GM12872 (cell line): ENCODE results near the gene DRD3.

Experiments
- TF ChIP-seq, protein P1 (sequence below): IDR thresholded peaks from 3 replicates; pipeline ENCODE4 v1.5.1; 2011; ENCODE audit warnings: low read depth, mild to moderate bottlenecking, low read length, moderate library complexity; ENCODE audit not compliant: insufficient read depth

The DRD3 gene

DNA sequence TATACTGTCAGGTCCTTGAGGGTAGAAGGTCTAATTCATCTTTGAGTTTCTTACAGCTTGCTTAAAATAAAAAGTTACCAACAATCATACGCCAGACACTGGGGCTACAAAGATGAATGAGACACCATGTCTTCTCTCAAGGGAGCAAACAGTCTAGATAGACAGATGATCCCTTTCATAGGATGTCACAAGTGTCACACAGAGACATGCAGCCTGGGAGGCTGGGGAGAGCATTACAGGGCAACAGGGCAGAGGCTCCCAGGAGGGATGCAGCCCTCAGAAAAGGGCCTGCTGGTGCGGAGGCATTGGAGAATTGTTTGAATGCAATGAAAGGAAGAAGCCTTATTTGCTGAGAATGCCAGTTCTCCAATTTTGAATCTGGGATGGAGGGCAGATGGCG, 39.0 kb downstream of the DRD3 start:
- TF ChIP-seq, protein P1, sequence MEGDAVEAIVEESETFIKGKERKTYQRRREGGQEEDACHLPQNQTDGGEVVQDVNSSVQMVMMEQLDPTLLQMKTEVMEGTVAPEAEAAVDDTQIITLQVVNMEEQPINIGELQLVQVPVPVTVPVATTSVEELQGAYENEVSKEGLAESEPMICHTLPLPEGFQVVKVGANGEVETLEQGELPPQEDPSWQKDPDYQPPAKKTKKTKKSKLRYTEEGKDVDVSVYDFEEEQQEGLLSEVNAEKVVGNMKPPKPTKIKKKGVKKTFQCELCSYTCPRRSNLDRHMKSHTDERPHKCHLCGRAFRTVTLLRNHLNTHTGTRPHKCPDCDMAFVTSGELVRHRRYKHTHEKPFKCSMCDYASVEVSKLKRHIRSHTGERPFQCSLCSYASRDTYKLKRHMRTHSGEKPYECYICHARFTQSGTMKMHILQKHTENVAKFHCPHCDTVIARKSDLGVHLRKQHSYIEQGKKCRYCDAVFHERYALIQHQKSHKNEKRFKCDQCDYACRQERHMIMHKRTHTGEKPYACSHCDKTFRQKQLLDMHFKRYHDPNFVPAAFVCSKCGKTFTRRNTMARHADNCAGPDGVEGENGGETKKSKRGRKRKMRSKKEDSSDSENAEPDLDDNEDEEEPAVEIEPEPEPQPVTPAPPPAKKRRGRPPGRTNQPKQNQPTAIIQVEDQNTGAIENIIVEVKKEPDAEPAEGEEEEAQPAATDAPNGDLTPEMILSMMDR = no peak

DNA sequence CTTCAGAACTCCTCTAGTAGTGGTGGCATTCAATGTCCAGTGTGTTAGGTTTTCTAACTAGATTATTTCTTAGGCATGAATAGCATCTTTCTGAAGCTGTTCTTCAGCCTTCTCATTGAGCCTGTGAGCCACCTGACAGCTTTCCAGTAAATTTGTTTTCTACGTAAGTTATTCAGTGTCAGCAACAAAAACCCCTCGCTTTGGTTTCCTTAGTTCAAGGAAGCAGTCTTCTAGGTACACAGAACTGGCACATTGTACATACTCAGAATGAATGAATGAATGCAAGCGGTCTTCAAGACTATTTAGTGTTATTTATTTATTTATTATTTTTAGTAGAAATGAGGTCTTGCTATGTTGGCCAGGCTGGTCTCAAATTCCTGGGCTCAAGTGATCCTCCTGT, 44.9 kb downstream of the DRD3 start:
- TF ChIP-seq, protein P1 = no peak

DNA sequence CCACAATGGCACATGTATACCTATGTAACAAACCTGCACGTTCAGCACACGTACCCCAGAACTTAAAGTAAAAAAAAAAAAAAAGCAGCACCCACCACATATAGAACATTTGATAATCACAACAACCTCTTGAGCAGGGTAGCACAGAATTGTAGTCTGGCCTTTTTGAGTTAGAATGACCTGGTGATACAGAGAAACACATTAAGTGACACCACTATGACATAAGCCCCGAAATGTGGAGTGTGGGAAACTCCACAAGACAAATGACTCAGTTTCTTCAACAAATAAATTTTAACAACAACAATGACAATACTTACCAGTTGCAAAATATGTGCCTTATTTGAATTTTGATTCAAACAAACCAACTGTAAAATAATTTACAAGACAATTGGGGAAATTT, 46.4 kb downstream of the DRD3 start:
- TF ChIP-seq, protein P1 = no peak

DNA sequence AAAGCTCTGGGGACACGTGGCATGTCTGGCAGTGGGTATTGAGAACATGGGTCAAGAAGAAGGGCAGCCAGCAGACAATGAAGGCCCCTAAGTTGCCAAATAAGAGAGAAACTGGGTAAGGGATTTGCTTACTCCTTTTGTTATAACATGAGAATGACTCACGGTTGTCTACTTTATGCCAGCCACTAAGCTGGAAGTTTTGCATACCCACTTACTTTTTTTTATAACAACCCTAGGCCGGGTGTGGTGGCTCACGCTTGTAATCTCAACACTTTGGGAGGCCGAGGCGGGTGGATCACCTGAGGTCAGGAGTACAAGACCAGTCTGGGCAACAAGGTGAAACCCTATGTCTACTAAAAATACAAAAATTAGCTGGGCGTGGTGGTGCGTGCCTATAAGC, 50.0 kb downstream of the DRD3 start:
- TF ChIP-seq, protein P1 = no peak

DNA sequence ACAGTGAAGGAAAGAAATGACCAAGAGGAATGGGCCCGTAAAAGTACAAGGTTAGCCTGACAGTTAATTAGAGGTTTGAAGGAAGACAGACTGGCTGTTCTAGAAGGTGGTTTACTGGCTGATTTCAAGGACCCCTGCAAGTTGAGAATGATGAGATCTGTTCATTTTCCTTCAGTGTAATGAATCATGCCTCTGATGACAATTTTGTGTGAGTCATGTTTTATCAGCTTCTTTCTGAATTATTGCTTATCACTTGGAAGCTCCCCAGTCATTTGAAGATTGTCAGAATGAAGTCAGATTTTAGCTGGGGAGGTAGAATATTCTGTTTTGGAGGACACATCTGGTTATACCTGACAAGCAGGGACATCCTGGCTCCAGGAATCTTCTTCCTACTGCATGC, 50.6 kb downstream of the DRD3 start:
- TF ChIP-seq, protein P1 = no peak

DNA sequence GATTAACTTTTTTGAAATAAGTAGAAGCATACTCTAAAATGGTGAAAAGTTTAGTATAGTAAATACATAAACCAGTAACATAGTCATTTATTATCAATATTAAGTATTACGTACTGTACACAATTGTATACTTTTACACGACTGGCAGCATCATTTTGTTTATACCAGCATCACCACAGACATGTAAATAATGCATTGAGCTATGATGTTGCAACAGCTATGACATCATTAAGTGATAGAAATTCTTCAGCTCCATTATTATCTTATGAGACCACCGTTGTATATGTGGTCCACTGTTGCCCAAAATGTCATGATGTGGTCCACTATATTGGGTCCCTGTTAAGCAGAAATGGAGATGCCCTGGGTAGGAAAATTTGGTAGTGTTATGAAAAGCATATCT, 51.3 kb downstream of the DRD3 start:
- TF ChIP-seq, protein P1 = no peak

DNA sequence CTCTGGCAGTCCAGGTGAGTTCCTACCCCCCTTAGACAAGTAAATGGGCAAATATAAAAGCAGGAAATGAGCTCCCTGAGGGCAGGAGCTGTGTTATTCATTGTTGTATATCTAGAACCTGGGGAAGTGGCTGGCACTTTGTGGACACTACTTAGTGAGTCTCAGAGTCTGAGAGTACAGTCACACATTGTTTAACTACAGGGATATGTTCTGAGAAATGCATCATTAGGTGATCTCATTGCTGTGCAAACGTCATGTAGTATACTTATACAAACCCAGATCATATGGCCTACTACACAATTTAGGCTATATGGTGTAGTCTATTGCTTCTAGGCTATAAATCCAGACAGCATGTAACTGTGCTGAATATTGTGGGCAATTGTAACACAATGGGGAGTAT, 52.4 kb downstream of the DRD3 start:
- TF ChIP-seq, protein P1 = no peak
